GM21423 (cell line): ENCODE results near the gene NUPR2.
"Not testable (repeated sequence)": the region's sequence is repeated elsewhere in the genome, so short reads cannot be mapped to it uniquely, and the experiment has no call there.

Source experiments
- ATAC-seq: cut with Tn5 transposase; IDR thresholded peaks from one replicate; pipeline ENCODE4 v1.9.1; 2021; ENCODE audit warnings: mild to moderate bottlenecking, moderate library complexity; ENCODE audit not compliant: unreplicated experiment

The NUPR2 gene

GRCh38 chr7:56087445-56087844, 28.8 kb downstream of the NUPR2 start:
- ATAC-seq: no peak

DNA sequence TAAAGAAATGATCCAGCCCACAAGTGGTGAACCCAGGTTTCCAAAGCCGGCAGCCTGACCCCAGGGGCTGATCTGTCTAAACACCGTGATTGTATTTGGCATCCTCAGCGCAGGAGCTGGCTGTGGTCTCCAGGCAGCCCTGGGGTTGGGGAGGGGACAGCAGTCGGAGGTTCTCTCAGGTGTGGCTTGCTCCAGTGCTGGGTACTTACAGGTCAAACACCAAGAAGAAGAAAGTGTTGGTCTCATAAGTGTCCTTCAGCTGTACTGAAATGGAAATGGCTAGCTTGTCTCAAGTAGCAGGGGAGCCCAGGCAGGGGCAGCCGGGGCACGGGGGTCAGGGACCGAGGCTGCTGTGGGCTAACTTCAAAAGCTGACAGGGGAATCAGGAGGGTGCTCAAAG, 29.5 kb downstream of the NUPR2 start:
- no peak for ATAC-seq

DNA sequence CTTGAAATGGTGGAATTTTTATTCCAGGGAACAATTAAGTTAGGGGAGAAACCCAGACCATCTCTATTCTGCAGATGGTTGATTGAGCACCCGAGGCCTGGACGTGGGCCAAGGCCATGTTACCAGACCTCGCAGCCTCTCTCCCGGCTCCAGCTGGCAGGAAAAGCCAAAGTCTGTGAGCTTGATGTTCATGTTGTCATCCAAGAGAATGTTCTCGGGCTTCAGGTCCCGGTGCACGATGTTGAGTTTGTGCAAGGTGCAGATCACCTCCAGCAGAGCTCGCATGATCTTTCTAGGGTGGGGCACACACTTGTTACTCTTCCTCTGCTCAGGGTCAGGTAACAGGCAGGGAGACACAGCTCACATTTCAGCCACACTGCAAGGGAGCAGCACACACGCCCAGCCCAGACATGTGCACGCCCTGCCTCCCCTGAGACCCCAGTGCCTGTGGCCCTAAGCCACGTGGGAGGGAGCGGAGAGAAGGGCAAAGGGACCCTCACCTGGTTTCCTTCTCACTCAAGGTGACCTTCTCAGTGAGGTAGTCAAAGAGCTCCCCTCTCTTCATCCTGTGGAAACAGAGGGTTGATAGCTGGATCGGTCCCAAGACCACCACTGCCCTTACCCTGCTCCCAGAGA, 32.9 kb downstream of the NUPR2 start:
- no peak for ATAC-seq

DNA sequence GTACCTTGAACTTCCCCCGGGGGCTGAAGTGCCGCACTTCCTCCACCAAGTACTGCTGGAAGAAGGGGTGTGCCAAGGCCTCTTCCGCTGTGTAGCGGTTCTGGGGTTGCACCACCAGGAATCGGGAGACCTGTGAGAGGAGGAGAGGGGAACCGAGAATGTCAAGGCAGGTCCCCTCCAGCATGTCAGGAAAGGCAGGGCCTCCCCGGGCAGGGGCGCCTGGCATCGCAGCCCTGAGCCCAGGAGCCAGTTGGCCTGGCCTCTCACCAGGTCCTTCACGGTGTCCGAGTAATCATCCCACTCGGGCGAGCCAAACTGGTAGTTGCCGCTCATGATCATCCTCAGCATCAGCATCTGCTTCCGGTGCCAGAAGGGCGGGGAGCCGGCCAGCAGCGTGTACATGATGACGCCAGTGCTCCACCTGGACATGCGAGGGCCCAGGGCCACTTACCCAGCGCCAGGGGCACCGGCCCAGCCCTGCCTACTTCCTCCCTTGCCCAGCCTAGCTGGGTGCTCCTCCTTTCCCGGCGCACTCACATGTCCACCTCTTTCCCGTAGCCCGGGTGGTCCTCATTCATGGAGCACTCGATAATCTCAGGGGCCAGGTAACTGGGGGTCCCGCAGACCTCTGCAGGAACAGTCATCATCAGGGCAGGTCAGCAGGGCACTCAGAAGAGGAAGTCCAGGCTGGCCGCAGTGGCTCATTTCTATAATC, 34.4 kb downstream of the NUPR2 start:
- no peak for ATAC-seq

- not testable (repeated sequence) for ATAC-seq
Observed at GRCh38 chr7:56080726-56081435, 35.3 kb downstream of the NUPR2 start.

DNA sequence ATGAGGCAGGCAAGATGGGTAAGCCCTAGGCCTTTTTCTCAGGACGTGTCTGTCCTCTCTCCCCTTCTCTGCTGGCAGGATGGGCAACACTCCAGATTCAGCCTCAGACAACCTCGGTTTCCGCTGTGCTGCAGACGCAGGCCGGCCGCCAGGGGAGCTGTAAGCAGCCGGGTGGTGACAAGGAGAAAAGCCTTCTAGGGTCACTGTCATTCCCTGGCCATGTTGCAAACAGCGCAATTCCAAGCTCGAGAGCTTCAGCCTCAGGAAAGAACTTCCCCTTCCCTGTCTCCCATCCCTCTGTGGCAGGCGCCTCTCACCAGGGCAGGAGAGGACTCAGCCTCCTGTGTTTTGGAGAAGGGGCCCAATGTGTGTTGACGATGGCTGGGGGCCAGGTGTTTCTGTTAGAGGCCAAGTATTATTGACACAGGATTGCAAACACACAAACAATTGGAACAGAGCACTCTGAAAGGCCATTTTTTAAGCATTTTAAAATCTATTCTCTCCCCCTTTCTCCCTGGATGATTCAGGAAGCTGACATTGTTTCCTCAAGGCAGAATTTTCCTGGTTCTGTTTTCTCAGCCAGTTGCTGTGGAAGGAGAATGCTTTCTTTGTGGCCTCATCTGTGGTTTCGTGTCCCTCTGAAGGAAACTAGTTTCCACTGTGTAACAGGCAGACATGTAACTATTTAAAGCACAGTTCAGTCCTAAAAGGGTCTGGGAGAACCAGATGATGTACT, 36.6 kb downstream of the NUPR2 start:
- no peak for ATAC-seq

GRCh38 chr7:56078196-56078595, 38.0 kb downstream of the NUPR2 start:
- ATAC-seq: no peak

DNA sequence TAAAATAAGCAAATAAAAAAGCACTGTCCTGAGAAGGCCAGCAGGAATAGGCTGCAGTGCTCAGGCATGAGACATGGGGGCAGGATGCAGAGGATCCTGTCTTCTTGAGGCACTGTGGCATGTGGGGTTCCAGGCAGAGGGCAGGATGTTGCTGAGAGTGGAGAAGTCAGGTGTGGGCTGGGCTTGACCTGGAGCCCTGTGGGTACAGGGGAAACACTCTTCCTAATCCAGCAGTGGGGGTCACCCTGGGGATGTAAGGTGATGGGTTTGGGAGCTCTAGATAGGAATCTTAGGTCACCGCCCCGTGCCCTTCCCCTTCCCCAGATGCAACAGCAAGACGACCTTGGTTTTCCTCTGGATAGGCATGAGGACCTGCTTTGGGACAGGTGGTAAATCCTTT, 38.5 kb downstream of the NUPR2 start:
- no peak for ATAC-seq

- peak; percentile 90 for ATAC-seq
Observed at GRCh38 chr7:56074371-56074791, 41.8 kb downstream of the NUPR2 start.

- ATAC-seq: not testable (repeated sequence)
Observed at GRCh38 chr7:56066376-56066775, 49.8 kb downstream of the NUPR2 start.
